IMR-90 (cell line): ENCODE results near the gene BGN. TPM values are rescaled to one million over a fixed set of nuclear protein-coding genes. Genes with fewer than 3 reads are reported as not detected.

Experiments used
- ATAC-seq: fragments of 200-7000 bp; cut with Tn5 transposase; 2 replicates; pipeline ENCODE4 v1.9.1; 2020; ENCODE audit warnings: low read depth, mild to moderate bottlenecking, moderate library complexity
- BruUV-seq: library from RNA; stranded (reverse); fragments of 400-500 nt; replicated peaks from 2 replicates; lab custom pipeline; 2021; lab: Mats Ljungman, UMichigan
- CTCF ChIA-PET: fragments of 300-600 bp; formaldehyde crosslinking; extraction: SDS; loops from one replicate; lab custom pipeline; 2021; ENCODE audit warnings: antibody characterized with exemption; lab: Yijun Ruan, JAX
- POLR2A ChIA-PET: fragments of 300-600 bp; sonication (Branson Sonifier 250); formaldehyde crosslinking; loops from one replicate; lab custom pipeline; 2022; ENCODE audit warnings: antibody characterized with exemption; ENCODE audit not compliant: unreplicated experiment; lab: Charles Lee
- DNase-seq: peaks from one replicate; pipeline ENCODE4 v3.0.0; 2013
- H2AFZ ChIP-seq: replicated peaks from 2 replicates; pipeline ENCODE3; 2013; ENCODE audit warnings: low read length, mild to moderate bottlenecking; ENCODE audit not compliant: poor library complexity
- H2AK5ac ChIP-seq: 2 replicates; pipeline ENCODE4 v1.6.1; 2013; ENCODE audit warnings: low read depth, low read length, inconsistent platforms
- H2AK9ac ChIP-seq: replicated peaks from 2 replicates; pipeline ENCODE3; 2013; ENCODE audit warnings: mild to moderate bottlenecking, low read depth, low read length, moderate library complexity; ENCODE audit not compliant: poor library complexity
- H2BK120ac ChIP-seq: 2 replicates; pipeline ENCODE4 v1.6.1; 2013; ENCODE audit warnings: low read depth, low read length, inconsistent platforms
- H2BK15ac ChIP-seq: 3 replicates; pipeline ENCODE4 v1.6.1; 2013; ENCODE audit warnings: low read depth, low read length, inconsistent platforms
- H2BK20ac ChIP-seq: 2 replicates; pipeline ENCODE4 v1.6.1; 2013; ENCODE audit warnings: low read depth, mild to moderate bottlenecking, inconsistent platforms, low read length, moderate library complexity
- H2BK5ac ChIP-seq: 2 replicates; pipeline ENCODE4 v1.6.1; 2013; ENCODE audit warnings: mild to moderate bottlenecking, low read depth, low read length, inconsistent platforms; ENCODE audit not compliant: poor library complexity, severe bottlenecking
- H3K14ac ChIP-seq: replicated peaks from 2 replicates; pipeline ENCODE4 v1.6.1; 2013; ENCODE audit warnings: low read depth, low read length, inconsistent platforms
- H3K18ac ChIP-seq: 2 replicates; pipeline ENCODE4 v1.6.1; 2013; ENCODE audit warnings: low read depth, low read length, control low read depth
- H3K23ac ChIP-seq: 2 replicates; pipeline ENCODE4 v1.6.1; 2013; ENCODE audit warnings: low read depth, low read length, inconsistent platforms
- H3K27ac ChIP-seq: 2 replicates; pipeline ENCODE4 v1.5.1; 2013; ENCODE audit warnings: mild to moderate bottlenecking, control low read depth, low read length; ENCODE audit not compliant: insufficient read depth
- H3K27me3 ChIP-seq: 2 replicates; pipeline ENCODE4 v1.6.1; 2013; ENCODE audit warnings: low read length; ENCODE audit not compliant: control insufficient read depth, insufficient read depth
- H3K36me3 ChIP-seq: 2 replicates; pipeline ENCODE4 v1.6.1; 2013; ENCODE audit warnings: low read length, mixed read lengths; ENCODE audit not compliant: control insufficient read depth, insufficient read depth
- H3K4ac ChIP-seq: 2 replicates; pipeline ENCODE4 v1.6.1; 2013; ENCODE audit warnings: low read depth, low read length, inconsistent platforms
- H3K4me1 ChIP-seq: 2 replicates; pipeline ENCODE4 v1.6.1; 2013; ENCODE audit warnings: low read length, mixed read lengths; ENCODE audit not compliant: control insufficient read depth, insufficient read depth
- H3K4me2 ChIP-seq: 2 replicates; pipeline ENCODE4 v1.6.1; 2013; ENCODE audit warnings: low read depth, mild to moderate bottlenecking, control low read depth, low read length, moderate library complexity
- H3K4me3 ChIP-seq: 2 replicates; pipeline ENCODE4 v1.5.1; 2013; ENCODE audit warnings: low read depth, mild to moderate bottlenecking, control low read depth, low read length, moderate library complexity; ENCODE audit not compliant: insufficient read depth
- H3K56ac ChIP-seq: 2 replicates; pipeline ENCODE4 v1.6.1; 2013; ENCODE audit warnings: low read length, inconsistent platforms; ENCODE audit not compliant: insufficient read depth; ENCODE audit errors: extremely low read depth
- H3K79me1 ChIP-seq, 2 experiments: 2 replicates each; pipeline ENCODE4 v1.6.1; 2013; ENCODE audit warnings: low read length in 2 of 2, inconsistent platforms in 1 of 2, low read depth in 1 of 2
- H3K9ac ChIP-seq: 2 replicates; pipeline ENCODE4 v1.6.1; 2013; ENCODE audit warnings: low read depth, low read length, control low read depth
- H3K9me1 ChIP-seq: 2 replicates; pipeline ENCODE4 v1.6.1; 2013; ENCODE audit warnings: low read length, inconsistent platforms; ENCODE audit not compliant: insufficient read depth
- H3K9me3 ChIP-seq: 2 replicates; pipeline ENCODE4 v1.6.1; 2013; ENCODE audit warnings: low read length; ENCODE audit not compliant: control insufficient read depth, insufficient read depth
- H4K20me1 ChIP-seq: 2 replicates; pipeline ENCODE4 v1.6.1; 2013; ENCODE audit warnings: low read length, inconsistent platforms; ENCODE audit not compliant: insufficient read depth
- H4K5ac ChIP-seq: 2 replicates; pipeline ENCODE4 v1.6.1; 2013; ENCODE audit warnings: mild to moderate bottlenecking, low read depth, low read length, control low read depth
- H4K8ac ChIP-seq, 2 experiments: 2 replicates each; pipeline ENCODE4 v1.6.1; 2013; ENCODE audit warnings: low read depth in 2 of 2, low read length in 2 of 2, control low read depth in 1 of 2, inconsistent platforms in 1 of 2
- H4K91ac ChIP-seq: 2 replicates; pipeline ENCODE4 v1.6.1; 2013; ENCODE audit warnings: low read depth, low read length, inconsistent platforms; ENCODE audit not compliant: insufficient read depth
- BHLHE40 ChIP-seq: fragments of 150-350 bp; IDR thresholded peaks from 2 replicates; pipeline ENCODE4 v1.6.1; 2016; ENCODE audit warnings: mild to moderate bottlenecking, low read depth, low read length
- CEBPB ChIP-seq: IDR thresholded peaks from 2 replicates; pipeline ENCODE4 v1.6.1; 2012; ENCODE audit warnings: low read depth, low read length, improper control_type of control experiment
- CHD1 ChIP-seq: IDR thresholded peaks from 2 replicates; pipeline ENCODE4 v1.6.1; 2012; ENCODE audit warnings: low read depth, low read length, improper control_type of control experiment
- ELK1 ChIP-seq: fragments of 150-350 bp; IDR thresholded peaks from 2 replicates; pipeline ENCODE4 v1.6.1; 2016; ENCODE audit warnings: low read depth, mild to moderate bottlenecking, low read length, moderate library complexity, borderline replicate concordance
- MXI1 ChIP-seq: IDR thresholded peaks from 2 replicates; pipeline ENCODE4 v1.6.1; 2012; ENCODE audit warnings: low read depth, mild to moderate bottlenecking, low read length, moderate library complexity, borderline replicate concordance
- RAD21 ChIP-seq: IDR thresholded peaks from 2 replicates; pipeline ENCODE4 v1.6.1; 2012; ENCODE audit warnings: low read length, improper control_type of control experiment
- RCOR1 ChIP-seq: IDR thresholded peaks from 2 replicates; pipeline ENCODE4 v1.6.1; 2012; ENCODE audit warnings: mild to moderate bottlenecking, low read length, improper control_type of control experiment; ENCODE audit not compliant: insufficient replicate concordance
- RFX5 ChIP-seq: IDR thresholded peaks from 2 replicates; pipeline ENCODE4 v1.8.0; 2012; ENCODE audit warnings: low read depth, mild to moderate bottlenecking, low read length, moderate library complexity
- WGBS, 2 experiments: methylation state at CpG; one replicate each; pipeline versions ENCODE4 v1.1.5 to v1.1.7; 2013; ENCODE audit warnings: missing lambda C conversion rate in 2 of 2; ENCODE audit not compliant: insufficient read length in 1 of 2; ENCODE audit errors: extremely low coverage in 2 of 2; 5-methylcytosine and 5-hydroxymethylcytosine counted together
- dilution Hi-C: fragments of 300-500 bp; cut with HindIII; formaldehyde crosslinking; loops from one replicate; pipeline ENCODE4 v1.14.3; 2018; ENCODE audit warnings: low sequenced_read_pairs; ENCODE audit not compliant: unreplicated experiment
- in situ Hi-C: fragments of 300-500 bp; cut with MboI; formaldehyde crosslinking; loops from 3 replicates; pipeline ENCODE4 v1.14.3; 2019; ENCODE audit warnings: low sequenced_read_pairs, inconsistent platforms, mixed read lengths
- intact Hi-C: fragments of 100-400 bp; cut with micrococcal nuclease; formaldehyde crosslinking; loops from 2 replicates; pipeline ENCODE4 v1.10.0; 2022
- polyA plus RNA-seq, 3 experiments: library from polyadenylated mRNA; depleted of rRNA; stranded (reverse); fragments of >200 nt; gene quantifications; 2 replicates each; pipeline ENCODE4 v1.2.3, GENCODE V29; 2012; ENCODE audit warnings: low replicate concordance in 1 of 3
- total RNA-seq: library from RNA; depleted of rRNA; stranded (reverse); fragments of >200 nt; gene quantifications from 2 replicates; pipeline ENCODE4 v1.2.3, GENCODE V29; 2012
- TF ChIP-seq, protein P1 (sequence below): fragments of 150-350 bp; IDR thresholded peaks from 2 replicates; pipeline ENCODE4 v1.6.1; 2017; ENCODE audit warnings: mild to moderate bottlenecking, antibody characterized with exemption, low read length, low read depth

The BGN gene
- total and polyA plus RNA-seq, 2 of the 4 experiments (the other 2 are of a cell fraction) = 11.3 to 298 TPM

DNA sequence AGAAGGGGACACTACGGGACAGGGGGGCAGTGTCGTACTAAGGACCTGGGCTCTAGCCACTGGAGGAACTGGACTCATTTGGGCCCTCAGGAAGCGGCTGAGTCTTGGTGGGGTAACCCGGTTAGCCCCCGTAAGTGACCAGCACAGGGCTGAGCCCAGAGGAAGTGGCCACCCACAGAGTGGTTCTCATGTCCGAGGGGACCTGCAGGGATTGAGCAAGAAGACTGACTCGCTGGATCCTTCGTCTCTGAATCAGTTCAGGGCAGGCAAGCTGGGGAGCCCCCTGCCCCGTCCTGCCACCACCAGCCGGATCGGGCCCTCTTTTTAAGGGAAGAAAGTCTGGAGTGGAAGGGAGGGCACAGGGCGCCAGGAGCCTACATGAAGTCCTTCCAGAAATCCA, 719 bp upstream of the BGN start:
- H2AK5ac ChIP-seq = peak overlapping the region; percentile 87
- peak overlapping the region; percentile 72 for H2AFZ ChIP-seq
- dilution Hi-C loops (no loop called here), in situ Hi-C loops (no loop called here), intact Hi-C loops (no loop called here)
- no peaks in the 10 kb centered on the region for H4K20me1 ChIP-seq
- no peaks in the 10 kb centered on the region; the same call in 1 of the 2 replicates for H3K9me3 ChIP-seq
- peak overlapping the region; percentile 87 for H3K23ac ChIP-seq
- H4K91ac ChIP-seq = peak overlapping the region; percentile 70
- peak overlapping the region; percentile 89 for H3K4ac ChIP-seq
- peak overlapping the region; percentile 91 for H2AK9ac ChIP-seq
- H2BK20ac ChIP-seq = peak overlapping the region; percentile 53; the same call in 1 of the 2 replicates
- H3K4me1 ChIP-seq = peaks cover 20% of the 10 kb centered on the region
- peak overlapping the region; percentile 51 for H3K56ac ChIP-seq
- H3K9ac ChIP-seq = peak overlapping the region; percentile 53
- no peaks in the 10 kb centered on the region for H3K9me1 ChIP-seq
- H3K4me2 ChIP-seq = peak overlapping the region; percentile 70
- ChIA-PET POLR2A (no interaction called here), CTCF (interaction anchor here (1.5 to 2.0 kb wide), 2 partner anchors 22 to 23 kb away, joined by 7 to 10 read pairs; partner anchors contain the start of gene HAUS7)
- no peak for ATAC-seq
- TF ChIP-seq ELK1 = no peak
- TF ChIP-seq, protein P1, sequence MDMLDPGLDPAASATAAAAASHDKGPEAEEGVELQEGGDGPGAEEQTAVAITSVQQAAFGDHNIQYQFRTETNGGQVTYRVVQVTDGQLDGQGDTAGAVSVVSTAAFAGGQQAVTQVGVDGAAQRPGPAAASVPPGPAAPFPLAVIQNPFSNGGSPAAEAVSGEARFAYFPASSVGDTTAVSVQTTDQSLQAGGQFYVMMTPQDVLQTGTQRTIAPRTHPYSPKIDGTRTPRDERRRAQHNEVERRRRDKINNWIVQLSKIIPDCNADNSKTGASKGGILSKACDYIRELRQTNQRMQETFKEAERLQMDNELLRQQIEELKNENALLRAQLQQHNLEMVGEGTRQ = no peak
- no peak for TF ChIP-seq RCOR1
- no peak for TF ChIP-seq RAD21
- no peak for TF ChIP-seq BHLHE40
- no peak for TF ChIP-seq MXI1
- no peak for TF ChIP-seq RFX5
- peak; percentile 72 for TF ChIP-seq CEBPB
- TF ChIP-seq CHD1 = no peak
- peak overlapping the region; percentile 54 to 85; a peak in 3 of 4 replicates for H4K8ac ChIP-seq
- H3K36me3 ChIP-seq = no peaks in the 10 kb centered on the region
- peak overlapping the region; percentile 50; the same call in 1 of the 3 replicates for H2BK15ac ChIP-seq
- H3K79me1 ChIP-seq = peaks cover 0 to 8% of the 10 kb centered on the region in 2 experiments; a peak in 2 of 4 replicates
- no peak overlapping the region; the same call in 1 of the 2 replicates for H3K18ac ChIP-seq
- peak overlapping the region; percentile 67 for H2BK5ac ChIP-seq
- H3K27ac ChIP-seq = peak overlapping the region; percentile 56
- peak overlapping the region; percentile 86 for H4K5ac ChIP-seq
- peak overlapping the region; percentile 14; the same call in 1 of the 2 replicates for H3K4me3 ChIP-seq
- H2BK120ac ChIP-seq = peak overlapping the region; percentile 77
- BruUV-seq = no TSS peak
- 80% methylated on average over 1 of the region's 12 CpGs; no CpG with 5 or more reads in 1 of the 2 experiments for WGBS, 2 experiments
- H3K14ac ChIP-seq = peak overlapping the region; percentile 14
- no peaks in the 10 kb centered on the region for H3K27me3 ChIP-seq
- DNase-seq = peak; percentile 41
